HG02588 (cell line): ENCODE results near the gene COX7A1.

Source experiments
- ATAC-seq: cut with Tn5 transposase; IDR thresholded peaks from one replicate; pipeline ENCODE4 v1.9.1; 2021; ENCODE audit warnings: mild to moderate bottlenecking, moderate library complexity; ENCODE audit not compliant: unreplicated experiment

Gene COX7A1

GRCh38 chr19:36113894-36114720 lies 38.1 kb downstream of the COX7A1 start:
- ATAC-seq = no peak

- ATAC-seq = no peak
These were observed 38.8 kb downstream of the COX7A1 start for GRCh38 chr19:36113425-36113824.

GRCh38 chr19:36112678-36113077 lies 39.6 kb downstream of the COX7A1 start:
- no peak for ATAC-seq

GRCh38 chr19:36111200-36111539 lies 41.1 kb downstream of the COX7A1 start:
- ATAC-seq = no peak

GRCh38 chr19:36110487-36111199 lies 41.6 kb downstream of the COX7A1 start, which contains the start of gene OVOL3:
Gene OVOL3 (plus strand): TSS chr19:36111143. CDS start chr19:36111203, 60 bp downstream.
- ATAC-seq = no peak

GRCh38 chr19:36108684-36109083 lies 43.6 kb downstream of the COX7A1 start:
- ATAC-seq = no peak

GRCh38 chr19:36106991-36107390 lies 45.3 kb downstream of the COX7A1 start:
- ATAC-seq = no peak

- ATAC-seq = no peak
These were observed 45.8 kb downstream of the COX7A1 start for GRCh38 chr19:36106441-36106840.

- no peak for ATAC-seq
These were observed 48.2 kb downstream of the COX7A1 start for GRCh38 chr19:36103842-36104552.

- no peak for ATAC-seq
These were observed 49.1 kb downstream of the COX7A1 start for GRCh38 chr19:36103040-36103626.

GRCh38 chr19:36101550-36102327 lies 50.5 kb downstream of the COX7A1 start:
- ATAC-seq = no peak
